Daoy (cell line): Measurements from ENCODE around the gene KRTAP4-7. TPM values are rescaled to one million over a fixed set of nuclear protein-coding genes. Genes with fewer than 3 reads are reported as not detected.
"Not testable (repeated sequence)": the region's sequence is repeated elsewhere in the genome, so short reads cannot be mapped to it uniquely, and the experiment has no call there.

Source experiments
- DNase-seq: peaks from one replicate; pipeline ENCODE4 v3.0.0-alpha.2; 2015; ENCODE audit warnings: low read depth
- total RNA-seq: library from RNA; depleted of rRNA; stranded (reverse); fragments of >200 nt; shearing (Covaris generic); gene quantifications from 2 replicates; pipeline ENCODE4 v1.2.3, GENCODE V29; 2014; rRNA removed

KRTAP4-7 gene
- not detected in 2 replicates for total RNA-seq

DNA sequence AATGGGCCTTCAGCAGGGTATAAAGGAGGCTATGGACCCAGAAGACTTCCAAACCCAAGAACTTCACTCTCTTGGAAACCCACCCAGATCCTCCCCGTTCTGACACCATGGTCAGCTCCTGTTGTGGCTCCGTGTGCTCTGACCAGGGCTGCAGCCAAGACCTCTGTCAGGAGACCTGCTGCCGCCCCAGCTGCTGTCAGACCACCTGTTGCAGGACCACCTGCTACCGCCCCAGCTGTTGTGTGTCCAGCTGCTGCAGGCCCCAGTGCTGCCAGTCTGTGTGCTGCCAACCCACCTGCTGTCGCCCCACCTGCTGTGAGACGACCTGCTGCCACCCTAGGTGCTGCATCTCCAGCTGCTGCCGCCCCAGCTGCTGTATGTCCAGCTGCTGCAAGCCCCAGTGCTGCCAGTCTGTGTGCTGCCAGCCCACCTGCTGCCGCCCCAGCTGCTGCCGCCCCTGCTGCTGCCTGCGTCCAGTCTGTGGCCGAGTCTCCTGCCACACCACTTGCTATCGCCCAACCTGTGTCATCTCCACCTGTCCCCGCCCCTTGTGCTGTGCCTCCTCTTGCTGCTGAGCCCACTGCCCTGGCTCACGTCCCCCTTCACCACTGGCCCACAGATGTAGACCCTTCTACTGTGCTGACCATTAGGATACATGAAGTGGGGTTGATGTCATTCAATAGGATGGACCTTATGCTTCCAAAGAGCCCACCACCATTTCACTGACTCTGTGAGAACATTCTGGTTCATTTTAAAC lies at the start of gene KRTAP4-7:
KRTAP4-7 (plus strand) TSS at position 51 of the 757 bp plus-strand sequence; CDS start at position 108, 57 bp downstream.
- not testable (repeated sequence) for DNase-seq

DNA sequence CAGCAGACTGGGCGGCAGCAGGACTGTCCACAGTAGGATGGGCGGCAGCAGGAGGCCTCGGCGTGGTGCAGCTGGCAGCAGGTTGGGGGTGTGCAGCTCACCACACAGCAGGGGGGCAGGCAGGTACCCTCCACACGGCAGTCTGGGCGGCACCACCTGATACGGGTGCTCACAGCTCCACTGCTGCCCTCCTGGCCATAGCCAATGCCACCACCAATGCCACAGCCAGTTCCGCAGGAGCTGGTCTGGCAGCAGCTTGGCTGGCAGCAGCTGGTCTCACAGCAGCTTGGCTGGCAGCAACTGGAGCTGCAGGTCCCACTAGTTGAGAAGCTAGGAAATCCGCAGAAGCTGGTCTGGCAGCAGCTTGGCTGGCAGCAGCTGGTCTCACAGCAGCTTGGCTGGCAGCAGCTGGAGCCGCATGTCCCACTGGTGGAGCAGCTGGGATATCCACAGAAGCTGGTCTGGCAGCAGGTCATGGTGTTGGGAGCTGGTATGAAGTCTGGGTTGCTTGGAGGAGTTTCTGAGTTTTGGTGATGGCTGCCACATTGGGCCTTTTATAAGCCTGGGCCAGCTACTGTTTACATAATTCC lies 49.5 kb upstream of the KRTAP4-7 start, which contains the start of gene KRTAP1-3:
KRTAP1-3 (minus strand) TSS at position 529 of the 590 bp plus-strand sequence; CDS start at position 476, 53 bp downstream.
- DNase-seq: not testable (repeated sequence)

DNA sequence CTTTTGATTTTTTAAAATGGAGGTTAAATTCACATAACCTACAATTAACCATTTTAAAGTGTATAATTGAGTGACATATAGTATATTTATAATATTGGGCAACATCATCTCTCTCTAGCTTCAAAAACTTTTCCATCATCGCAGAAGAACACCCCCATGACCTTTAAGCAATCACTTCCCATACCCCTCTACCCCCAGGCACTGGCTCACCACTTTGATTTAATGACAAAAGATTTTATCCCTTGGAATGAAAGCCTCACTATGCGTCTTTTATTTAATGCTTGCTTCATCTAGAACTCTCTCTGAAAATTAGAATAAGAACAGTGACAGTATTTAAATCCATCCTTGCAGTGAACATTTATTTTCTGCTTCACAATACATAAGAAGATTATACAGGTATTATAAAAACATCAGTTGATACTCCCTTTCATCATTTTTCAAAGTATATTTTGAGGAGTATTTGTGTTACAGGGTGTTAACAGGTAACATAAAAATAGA lies 46.0 kb upstream of the KRTAP4-7 start:
- DNase-seq: no peak

DNA sequence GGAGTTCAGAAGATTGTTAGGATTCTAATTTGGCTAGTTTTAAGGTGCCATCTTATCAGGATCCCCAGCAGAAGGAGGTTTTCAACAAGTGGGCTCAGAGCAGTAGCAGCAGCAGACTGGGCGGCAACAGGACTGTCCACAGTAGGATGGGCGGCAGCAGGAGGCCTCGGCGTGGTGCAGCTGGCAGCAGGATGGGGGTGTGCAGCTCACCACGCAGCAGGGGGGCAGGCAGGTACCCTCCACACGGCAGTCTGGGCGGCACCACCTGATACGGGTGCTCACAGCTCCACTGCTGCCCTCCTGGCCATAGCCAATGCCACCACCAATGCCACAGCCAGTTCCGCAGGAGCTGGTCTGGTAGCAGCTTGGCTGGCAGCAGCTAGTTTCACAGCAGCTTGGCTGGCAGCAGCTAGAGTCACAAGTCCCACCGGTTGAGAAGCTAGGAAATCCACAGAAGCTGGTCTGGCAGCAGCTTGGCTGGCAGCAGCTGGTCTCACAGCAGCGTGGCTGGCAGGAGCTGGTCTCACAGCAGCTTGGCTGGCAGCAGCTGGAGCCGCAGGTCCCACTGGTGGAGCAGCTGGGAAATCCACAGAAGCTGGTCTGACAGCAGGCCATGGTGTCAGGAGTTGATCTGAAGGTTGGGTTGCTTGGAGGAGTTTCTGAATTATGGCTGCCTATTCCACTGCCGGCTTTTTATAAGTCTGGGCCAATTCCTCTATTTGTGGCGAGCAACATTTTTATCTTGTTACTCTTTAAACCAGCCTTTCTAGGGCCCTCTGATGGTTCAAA lies 43.0 kb upstream of the KRTAP4-7 start, which contains the start of gene KRTAP1-1:
KRTAP1-1 (minus strand) TSS at position 668 of the 789 bp plus-strand sequence; CDS start at position 615, 53 bp downstream.
- DNase-seq: not testable (repeated sequence)

DNA sequence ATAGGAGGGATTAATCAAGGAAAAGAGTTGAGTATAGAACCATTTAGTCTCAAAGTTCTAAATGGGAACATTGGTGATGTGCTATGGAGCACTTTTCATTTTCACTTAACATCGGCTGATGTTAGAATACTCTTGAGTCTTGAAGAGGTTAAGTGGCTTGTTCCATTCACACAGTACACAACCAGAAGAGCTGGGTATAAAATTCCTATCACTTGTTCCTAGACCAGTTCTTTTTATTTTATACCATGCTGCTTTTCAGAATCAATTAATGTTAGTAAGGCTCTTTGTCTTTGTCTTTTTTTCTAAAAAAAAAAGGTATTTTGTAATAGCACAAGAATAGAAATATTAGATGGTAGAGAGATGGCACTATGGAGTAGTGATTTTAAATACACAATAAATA lies 41.0 kb upstream of the KRTAP4-7 start:
- no peak for DNase-seq

DNA sequence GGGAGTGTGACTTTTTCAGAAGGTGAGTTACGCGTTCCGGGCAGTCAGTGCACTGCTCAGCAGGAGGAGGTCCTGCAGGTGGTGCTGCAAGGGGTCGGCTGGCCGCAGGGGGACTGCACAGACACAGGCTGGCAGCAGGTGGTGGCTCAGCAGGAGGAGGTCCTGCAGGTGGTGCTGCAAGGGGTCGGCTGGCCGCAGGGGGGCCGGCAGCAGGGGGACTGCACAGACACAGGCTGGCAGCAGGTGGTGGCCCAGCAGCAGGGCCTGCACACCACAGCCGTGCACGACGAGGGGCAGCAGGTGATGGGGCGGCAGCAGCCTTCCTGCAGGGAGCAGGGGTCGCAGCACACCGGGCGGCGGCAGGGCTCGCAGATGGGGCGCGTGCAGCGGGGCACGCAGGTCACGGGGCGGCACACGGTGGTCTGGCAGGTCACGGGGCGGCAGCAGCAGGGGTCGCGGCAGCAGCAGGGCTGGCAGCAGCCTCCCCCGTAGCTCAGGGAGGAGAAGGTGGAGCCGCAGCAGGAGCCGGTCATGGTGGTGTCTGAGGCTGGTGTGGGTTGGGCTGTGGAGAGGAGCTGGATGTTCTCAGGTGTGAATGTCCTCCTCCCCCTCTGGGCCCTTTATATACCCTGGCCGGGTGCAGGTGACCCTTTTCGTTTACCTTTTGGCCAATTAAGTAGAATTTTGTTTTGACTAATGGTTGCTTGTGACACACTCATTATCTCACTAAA lies 37.0 kb upstream of the KRTAP4-7 start, which contains the start of gene KRTAP2-1:
KRTAP2-1 (minus strand) TSS at position 582 of the 731 bp plus-strand sequence; CDS start at position 533, 49 bp downstream.
- not testable (repeated sequence) for DNase-seq

DNA sequence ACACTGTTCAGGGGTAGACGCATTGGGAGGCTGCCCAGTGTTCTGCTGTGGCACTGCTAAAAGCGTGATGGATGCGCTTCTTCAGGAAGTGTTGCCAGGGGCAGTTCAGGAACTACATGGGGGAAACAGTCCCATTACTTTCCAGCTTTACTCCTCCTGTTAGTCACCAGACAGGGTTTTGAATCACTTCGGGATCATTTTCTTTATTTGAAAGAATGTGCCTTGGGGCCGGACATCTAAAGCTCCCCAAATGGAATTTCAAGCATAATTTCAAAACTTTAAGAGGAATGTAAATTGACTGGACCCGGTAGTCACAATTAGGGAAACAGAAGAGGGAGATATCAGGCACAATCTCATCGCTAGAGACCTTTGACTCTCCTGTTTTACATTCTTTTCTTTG lies 35.5 kb upstream of the KRTAP4-7 start:
- peak; percentile 58 for DNase-seq

DNA sequence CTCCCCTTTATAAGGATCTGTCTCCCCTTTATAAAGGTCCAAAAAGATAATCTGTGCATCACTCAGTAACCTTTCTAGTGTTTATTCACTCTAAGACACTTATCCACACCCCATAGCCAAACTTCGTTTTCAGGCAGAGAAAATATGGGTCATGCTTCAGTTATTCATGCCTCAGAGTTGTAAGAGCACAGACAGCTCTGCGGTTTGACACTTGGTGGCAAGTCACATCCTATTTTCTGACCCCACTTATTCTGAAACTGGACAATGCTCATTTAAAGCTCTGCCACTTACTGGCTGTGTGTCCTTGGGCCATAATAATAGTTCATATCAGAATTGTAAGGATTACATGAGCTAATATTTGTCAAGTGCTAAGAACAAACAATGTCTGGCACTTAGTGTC lies 34.8 kb upstream of the KRTAP4-7 start:
- DNase-seq: peak; percentile 57

DNA sequence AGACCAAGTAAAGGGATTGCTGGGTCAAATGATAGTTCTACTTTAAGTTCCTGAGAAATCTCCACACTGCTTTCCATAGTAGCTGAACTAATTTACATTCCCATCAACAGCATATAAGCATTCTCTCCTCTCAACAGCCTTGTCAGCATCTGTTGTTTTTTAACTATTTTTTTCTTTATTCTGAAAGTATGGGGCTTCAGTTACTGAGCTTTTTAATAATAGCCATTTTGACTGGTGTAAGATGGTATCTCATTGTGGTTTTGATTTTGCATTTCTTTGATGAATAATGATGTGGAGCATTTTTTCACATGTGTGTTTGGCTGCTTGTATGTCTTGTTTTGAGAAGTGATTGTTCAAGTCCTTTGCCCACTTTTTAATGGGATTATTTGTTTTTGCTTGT lies 31.4 kb upstream of the KRTAP4-7 start:
- no peak for DNase-seq

DNA sequence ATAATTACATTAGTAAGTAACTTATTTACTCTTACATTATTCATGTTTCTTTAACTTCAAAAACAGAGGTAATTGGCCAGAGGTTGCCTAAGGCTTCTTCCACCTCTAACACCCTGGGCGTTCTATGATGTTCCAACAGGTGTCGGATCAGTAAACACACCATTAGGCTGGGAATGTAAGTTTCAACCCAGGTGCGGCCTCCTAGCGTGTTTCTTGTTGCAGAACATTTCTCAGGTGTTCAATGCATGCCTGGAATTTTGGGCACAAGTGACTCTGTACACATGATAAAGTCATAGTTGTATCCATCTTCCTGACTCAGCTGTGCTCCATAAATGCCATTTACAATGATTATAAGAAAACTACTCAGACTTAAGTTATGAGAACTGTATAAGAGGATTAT lies 29.9 kb upstream of the KRTAP4-7 start:
- no peak for DNase-seq

DNA sequence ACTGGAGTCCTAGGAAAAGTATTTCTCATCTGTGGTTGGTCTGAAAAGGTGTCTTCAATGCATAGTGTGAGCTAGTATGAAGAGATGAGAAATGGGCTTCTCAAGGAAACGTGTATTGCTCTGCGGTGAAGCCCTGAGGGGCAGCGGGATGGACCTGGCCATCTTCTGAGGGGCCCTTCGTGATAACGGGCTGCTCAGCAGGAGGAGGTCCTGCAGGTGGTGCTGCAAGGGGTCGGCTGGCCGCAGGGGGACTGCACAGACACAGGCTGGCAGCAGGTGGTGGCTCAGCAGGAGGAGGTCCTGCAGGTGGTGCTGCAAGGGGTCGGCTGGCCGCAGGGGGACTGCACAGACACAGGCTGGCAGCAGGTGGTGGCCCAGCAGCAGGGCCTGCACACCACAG lies 29.4 kb upstream of the KRTAP4-7 start:
- DNase-seq: not testable (repeated sequence)

DNA sequence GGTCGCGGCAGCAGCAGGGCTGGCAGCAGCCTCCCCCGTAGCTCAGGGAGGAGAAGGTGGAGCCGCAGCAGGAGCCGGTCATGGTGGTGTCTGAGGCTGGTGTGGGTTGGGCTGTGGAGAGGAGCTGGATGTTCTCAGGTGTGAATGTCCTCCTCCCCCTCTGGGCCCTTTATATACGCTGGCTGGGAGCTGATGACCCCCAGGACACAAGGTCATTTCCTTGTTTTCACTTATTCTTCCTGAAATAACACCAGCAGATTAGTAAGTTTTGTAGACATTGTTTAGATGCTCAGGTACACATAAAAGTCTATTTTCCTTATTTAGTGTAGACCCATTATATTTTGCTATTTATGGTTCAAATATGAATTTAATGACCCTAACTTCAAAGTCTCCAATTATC lies 28.8 kb upstream of the KRTAP4-7 start, which contains the start of gene KRTAP2-2:
KRTAP2-2 (minus strand) TSS at position 101 of the 400 bp plus-strand sequence; CDS start at position 82, 19 bp downstream.
- not testable (repeated sequence) for DNase-seq

DNA sequence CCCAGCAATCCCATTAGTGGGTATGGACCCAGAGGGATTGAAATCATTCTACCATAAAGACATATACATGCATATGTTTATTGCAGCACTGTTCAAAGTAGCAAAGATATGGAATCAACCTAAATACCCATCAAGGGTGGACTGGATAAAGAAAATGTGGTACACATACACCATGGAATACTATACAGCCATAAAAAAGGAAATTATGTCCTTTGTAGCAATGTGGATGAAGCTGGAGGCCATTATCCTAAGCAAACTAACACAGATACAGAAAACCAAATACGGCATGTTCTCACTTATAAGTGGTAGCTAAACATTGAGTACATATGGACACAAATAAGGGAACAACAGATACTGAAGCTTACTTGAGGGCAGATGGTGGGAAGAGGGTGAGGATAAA lies 26.4 kb upstream of the KRTAP4-7 start:
- DNase-seq: no peak

DNA sequence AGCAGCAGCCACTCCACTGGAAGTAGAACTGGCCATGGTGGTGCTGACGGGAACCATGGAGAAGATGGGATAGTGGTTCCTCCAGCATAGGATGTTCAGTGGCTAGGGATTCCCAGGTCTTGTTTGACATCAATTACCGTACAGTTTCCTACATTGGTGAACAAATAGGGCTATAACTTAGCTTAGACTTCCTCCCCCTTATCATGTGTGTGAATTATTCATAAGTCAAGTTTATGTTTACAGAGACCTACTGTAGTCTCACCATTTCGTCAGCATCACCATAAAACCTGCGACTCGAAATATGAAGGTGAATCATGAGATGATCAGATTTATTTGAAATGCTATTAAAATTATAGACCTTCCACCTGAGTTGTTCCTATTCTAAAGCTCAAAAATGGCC lies 25.2 kb upstream of the KRTAP4-7 start:
- DNase-seq: no peak

DNA sequence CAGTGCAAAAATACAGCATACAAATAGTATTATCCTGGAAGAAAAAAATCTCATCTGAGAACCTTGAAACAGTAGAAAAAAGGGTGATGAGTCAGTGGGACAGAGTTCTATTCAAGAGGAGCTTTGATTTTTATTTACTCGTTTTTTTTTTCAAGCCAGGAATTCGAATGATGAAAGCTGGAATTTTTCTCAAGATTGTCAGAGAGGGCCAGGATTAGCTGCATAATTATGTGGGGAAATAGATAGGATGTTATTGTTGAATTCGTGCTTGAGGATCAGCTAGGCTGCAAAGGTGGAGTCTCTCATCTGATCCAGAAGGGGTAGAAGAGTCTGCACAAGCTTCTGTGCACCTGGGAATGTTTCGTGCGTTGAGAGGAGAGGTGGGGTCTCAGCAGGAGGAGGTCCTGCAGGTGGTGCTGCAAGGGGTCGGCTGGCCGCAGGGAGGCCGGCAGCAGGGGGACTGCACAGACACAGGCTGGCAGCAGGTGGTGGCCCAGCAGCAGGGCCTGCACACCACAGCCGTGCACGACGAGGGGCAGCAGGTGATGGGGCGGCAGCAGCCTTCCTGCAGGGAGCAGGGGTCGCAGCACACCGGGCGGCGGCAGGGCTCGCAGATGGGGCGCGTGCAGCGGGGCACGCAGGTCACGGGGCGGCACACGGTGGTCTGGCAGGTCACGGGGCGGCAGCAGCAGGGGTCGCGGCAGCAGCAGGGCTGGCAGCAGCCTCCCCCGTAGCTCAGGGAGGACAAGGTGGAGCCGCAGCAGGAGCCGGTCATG lies 24.5 kb upstream of the KRTAP4-7 start:
- peak; percentile 62 for DNase-seq

DNA sequence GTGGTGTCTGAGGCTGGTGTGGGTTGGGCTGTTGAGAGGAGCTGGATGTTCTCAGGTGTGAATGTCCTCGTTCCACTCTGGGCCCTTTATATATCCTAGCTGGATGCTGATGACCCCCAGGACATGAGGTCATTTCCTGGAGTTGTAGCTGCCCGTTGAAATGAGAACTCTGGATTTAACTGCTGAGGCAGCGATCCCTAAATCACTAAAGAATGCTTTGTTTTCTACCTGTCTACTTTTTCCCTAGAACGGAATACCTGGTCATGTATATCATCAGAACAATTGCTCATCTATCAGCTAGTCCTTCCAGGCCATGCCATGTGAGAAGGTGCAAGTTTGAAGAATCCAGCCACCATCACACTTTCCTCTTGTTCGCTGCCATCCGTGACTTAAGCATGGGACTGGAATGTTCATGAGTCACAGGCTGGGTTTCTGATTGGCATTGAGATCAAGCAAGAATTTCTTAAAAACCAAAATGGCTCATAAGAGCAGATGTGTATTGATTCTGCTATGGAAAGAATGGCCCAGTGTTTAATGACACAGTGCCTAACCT lies 23.8 kb upstream of the KRTAP4-7 start, which contains the start of gene KRTAP2-3:
KRTAP2-3 (minus strand) TSS at position 63 of the 553 bp plus-strand sequence. CDS start 64 bp downstream, outside the sequence.
- DNase-seq: peak; percentile 92

DNA sequence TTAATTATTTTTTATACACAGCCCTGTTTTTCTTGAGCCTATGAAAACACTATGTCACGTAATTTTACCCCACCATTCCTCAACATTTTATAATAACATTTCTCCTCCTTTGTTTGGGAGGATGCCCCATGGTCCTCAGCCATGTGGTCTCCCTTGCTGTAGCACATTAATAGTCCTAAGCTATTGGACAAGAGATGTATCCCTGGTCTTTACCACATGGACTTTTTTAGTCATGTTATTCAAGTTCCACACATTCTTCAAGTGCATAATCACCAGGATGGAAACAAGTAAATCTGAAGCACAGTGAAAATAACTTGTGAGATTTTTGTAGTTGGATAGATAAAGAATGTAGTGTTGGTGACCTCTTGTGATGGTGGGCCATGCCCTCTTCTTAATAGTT lies 22.0 kb upstream of the KRTAP4-7 start:
- peak; percentile 47 for DNase-seq

DNA sequence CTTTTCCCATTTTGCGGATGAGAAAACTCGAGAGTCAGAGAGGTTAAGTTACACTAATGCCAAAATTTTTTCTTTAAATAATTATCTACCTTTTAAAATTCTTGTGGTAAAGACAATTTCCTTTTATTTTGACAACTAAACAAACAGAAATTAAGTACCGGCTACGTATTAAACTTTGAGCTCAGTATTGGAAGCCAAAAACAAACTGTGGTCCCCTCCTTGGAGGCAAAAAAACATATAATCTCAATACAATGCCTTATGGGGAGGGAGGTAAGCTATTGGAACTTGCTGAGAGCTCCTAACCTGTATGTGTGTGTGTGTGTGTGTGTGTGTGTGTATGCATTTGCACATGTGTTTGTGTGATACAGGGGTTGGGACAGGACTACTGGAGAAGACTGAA lies 20.5 kb upstream of the KRTAP4-7 start:
- no peak for DNase-seq

DNA sequence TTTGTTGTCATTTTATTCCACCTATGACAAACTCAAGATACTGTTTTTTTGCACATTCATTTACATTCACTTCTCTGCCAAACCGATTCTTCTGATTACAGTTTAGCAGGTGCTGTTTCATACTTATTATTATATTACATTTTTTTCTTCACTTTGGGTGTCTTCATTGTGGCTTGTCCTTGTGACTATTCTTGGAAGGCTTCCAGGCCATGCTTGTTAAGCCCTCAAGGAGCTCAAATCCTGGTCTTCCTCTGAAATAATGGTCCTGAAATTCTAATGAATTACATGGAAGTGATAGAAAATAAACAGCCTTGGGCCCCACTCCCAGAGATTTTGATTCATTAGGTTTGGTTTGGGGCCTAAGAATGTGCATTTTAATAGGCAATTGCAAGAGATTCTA lies 19.6 kb upstream of the KRTAP4-7 start:
- no peak for DNase-seq
